GM12873 (cell line): Measurements from ENCODE around the gene C19orf85.

Source experiments
- CTCF ChIP-seq: IDR thresholded peaks from 2 replicates; pipeline ENCODE4 v1.5.1; 2012; ENCODE audit warnings: low read depth, mild to moderate bottlenecking, moderate library complexity, low read length, control low read depth; ENCODE audit not compliant: insufficient read depth; ENCODE audit errors: missing control alignments

C19orf85 gene

GRCh38 chr19:55451965-55452748 is 12.4 kb downstream of the C19orf85 start:
- no peak for TF ChIP-seq CTCF

- TF ChIP-seq CTCF = no peak
These were observed 13.2 kb downstream of the C19orf85 start for GRCh38 chr19:55451163-55451964.

- TF ChIP-seq CTCF = no peak
These were observed 15.1 kb downstream of the C19orf85 start for GRCh38 chr19:55449469-55449868.

GRCh38 chr19:55447421-55448174 is 17.0 kb downstream of the C19orf85 start:
- no peak for TF ChIP-seq CTCF

- TF ChIP-seq CTCF = no peak
These were observed 18.5 kb downstream of the C19orf85 start for GRCh38 chr19:55446060-55446459.

GRCh38 chr19:55444646-55445045 is 19.9 kb downstream of the C19orf85 start:
- TF ChIP-seq CTCF = no peak
